PC-3 (cell line): ENCODE measurements around the gene CCER1.

ENCODE experiments used
- EZH2phosphoT487 ChIP-seq: fragments of 300-600 bp; sonication (generic); IDR thresholded peaks from 2 replicates; pipeline ENCODE4 v1.6.1; 2018; ENCODE audit warnings: mild to moderate bottlenecking, antibody characterized with exemption, low read length, borderline replicate concordance
- TF ChIP-seq, protein P1 (sequence below): fragments of 300-600 bp; sonication (generic); conservative IDR thresholded peaks from 2 replicates; pipeline ENCODE4 v1.5.1; 2017; ENCODE audit warnings: antibody characterized with exemption, low read depth, mild to moderate bottlenecking, low read length

- TF ChIP-seq, protein P1, sequence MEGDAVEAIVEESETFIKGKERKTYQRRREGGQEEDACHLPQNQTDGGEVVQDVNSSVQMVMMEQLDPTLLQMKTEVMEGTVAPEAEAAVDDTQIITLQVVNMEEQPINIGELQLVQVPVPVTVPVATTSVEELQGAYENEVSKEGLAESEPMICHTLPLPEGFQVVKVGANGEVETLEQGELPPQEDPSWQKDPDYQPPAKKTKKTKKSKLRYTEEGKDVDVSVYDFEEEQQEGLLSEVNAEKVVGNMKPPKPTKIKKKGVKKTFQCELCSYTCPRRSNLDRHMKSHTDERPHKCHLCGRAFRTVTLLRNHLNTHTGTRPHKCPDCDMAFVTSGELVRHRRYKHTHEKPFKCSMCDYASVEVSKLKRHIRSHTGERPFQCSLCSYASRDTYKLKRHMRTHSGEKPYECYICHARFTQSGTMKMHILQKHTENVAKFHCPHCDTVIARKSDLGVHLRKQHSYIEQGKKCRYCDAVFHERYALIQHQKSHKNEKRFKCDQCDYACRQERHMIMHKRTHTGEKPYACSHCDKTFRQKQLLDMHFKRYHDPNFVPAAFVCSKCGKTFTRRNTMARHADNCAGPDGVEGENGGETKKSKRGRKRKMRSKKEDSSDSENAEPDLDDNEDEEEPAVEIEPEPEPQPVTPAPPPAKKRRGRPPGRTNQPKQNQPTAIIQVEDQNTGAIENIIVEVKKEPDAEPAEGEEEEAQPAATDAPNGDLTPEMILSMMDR: no peak
- TF ChIP-seq EZH2phosphoT487: no peak
These were observed 32.8 kb downstream of the CCER1 start for GRCh38 chr12:90922145-90922627.
